Measurements from ENCODE around the gene ST6GAL2. TPM values are rescaled to one million over a fixed set of nuclear protein-coding genes. Genes with fewer than 3 reads are reported as not detected.

The ST6GAL2 gene
- total RNA-seq, 6 donors from 2014 or later = under 0.01 to 2.9 (median 1.4) TPM

GRCh38 chr2:106858810-106859209 lies 27.2 kb downstream of the ST6GAL2 start:
- no peaks in the 10 kb centered on the region for H3K36me3 ChIP-seq
- TF ChIP-seq POLR2A (IDR thresholded peaks at IDR 0.05) (no peak), CTCF (IDR thresholded peaks at IDR 0.05) (no peak), EP300 (IDR thresholded peaks at IDR 0.05) (no peak), POLR2AphosphoS5 (IDR thresholded peaks at IDR 0.05) (no peak)
- DNase-seq (no peak), ATAC-seq (ENCODE audit: low FRiP score in 2 of 2) (no peak)
- H3K27ac ChIP-seq = no peak overlapping the region
- no peak overlapping the region for H3K4me3 ChIP-seq
- 85 to 86% methylated on average over 2 of the region's 2 CpGs for WGBS, 2 donors
- H3K9me3 ChIP-seq = peaks cover 0 to 8% (median 3%) of the 10 kb centered on the region in 4 donors
- no peaks in the 10 kb centered on the region for H3K27me3 ChIP-seq
- H3K4me1 ChIP-seq = no peaks in the 10 kb centered on the region

- Histone ChIP-seq H3K4me3 (no peak overlapping the region), H3K27ac (no peak overlapping the region), H3K9me3 (peaks cover 0 to 8% (median 3%) of the 10 kb centered on the region in 4 donors), H3K4me1 (no peaks in the 10 kb centered on the region), H3K27me3 (no peaks in the 10 kb centered on the region), H3K36me3 (no peaks in the 10 kb centered on the region)
- no peak for TF ChIP-seq EP300 (IDR thresholded peaks at IDR 0.05)
- ATAC-seq (ENCODE audit: low FRiP score in 2 of 2) (no peak), DNase-seq (no peak)
These were observed 28.0 kb downstream of the ST6GAL2 start for GRCh38 chr2:106857882-106858478.

- TF ChIP-seq POLR2AphosphoS5 (IDR thresholded peaks at IDR 0.05) (no peak), EP300 (IDR thresholded peaks at IDR 0.05) (no peak), POLR2A (IDR thresholded peaks at IDR 0.05) (no peak), CTCF (IDR thresholded peaks at IDR 0.05) (no peak)
- Histone ChIP-seq H3K27me3 (no peaks in the 10 kb centered on the region), H3K9me3 (peaks cover 0 to 2% (median 0%) of the 10 kb centered on the region in 4 donors), H3K4me1 (no peaks in the 10 kb centered on the region), H3K27ac (no peak overlapping the region), H3K4me3 (no peak overlapping the region), H3K36me3 (no peaks in the 10 kb centered on the region)
- WGBS, 2 donors = 89 to 93% methylated on average over 2 of the region's 2 CpGs
- DNase-seq = no peak
- ATAC-seq (ENCODE audit: low FRiP score in 2 of 2) = no peak
These were observed 32.3 kb downstream of the ST6GAL2 start for GRCh38 chr2:106853631-106854030.

GRCh38 chr2:106851881-106852501 lies 34.0 kb downstream of the ST6GAL2 start:
- Histone ChIP-seq H3K36me3 (no peaks in the 10 kb centered on the region), H3K4me3 (no peak overlapping the region), H3K27me3 (no peaks in the 10 kb centered on the region), H3K9me3 (no peaks in the 10 kb centered on the region), H3K27ac (no peak overlapping the region), H3K4me1 (no peaks in the 10 kb centered on the region)
- DNase-seq (no peak), ATAC-seq (ENCODE audit: low FRiP score in 2 of 2) (no peak)
- no peak for TF ChIP-seq POLR2AphosphoS5 (IDR thresholded peaks at IDR 0.05)
- TF ChIP-seq POLR2A (IDR thresholded peaks at IDR 0.05) = no peak
- no peak for TF ChIP-seq EP300 (IDR thresholded peaks at IDR 0.05)
- TF ChIP-seq CTCF (IDR thresholded peaks at IDR 0.05) = no peak
- 85 to 88% methylated on average over 9 to 11 of the region's 11 CpGs for WGBS, 2 donors

GRCh38 chr2:106851087-106851874 lies 34.7 kb downstream of the ST6GAL2 start:
- TF ChIP-seq POLR2AphosphoS5 (IDR thresholded peaks at IDR 0.05) = no peak
- TF ChIP-seq POLR2A (IDR thresholded peaks at IDR 0.05) = no peak
- TF ChIP-seq EP300 (IDR thresholded peaks at IDR 0.05) = no peak
- no peak for TF ChIP-seq CTCF (IDR thresholded peaks at IDR 0.05)
- no peak for ATAC-seq (ENCODE audit: low FRiP score in 2 of 2)
- Histone ChIP-seq H3K9me3 (no peaks in the 10 kb centered on the region), H3K27me3 (no peaks in the 10 kb centered on the region), H3K36me3 (no peaks in the 10 kb centered on the region), H3K4me3 (no peak overlapping the region), H3K27ac (no peak overlapping the region), H3K4me1 (no peaks in the 10 kb centered on the region)
- no peak for DNase-seq
- 36 to 39% methylated on average over 7 of the region's 7 CpGs for WGBS, 2 donors
